Subcutaneous abdominal adipose tissue (tissue), 5 donors: ENCODE data around the gene NLRP4.
"Not testable (repeated sequence)": the region's sequence is repeated elsewhere in the genome, so short reads cannot be mapped to it uniquely, and the experiment has no call there.

Source experiments
- H3K27ac ChIP-seq: one replicate; pipeline ENCODE4 v1.7.0; 2013; ENCODE audit warnings: low read depth, mild to moderate bottlenecking, inconsistent platforms, low read length, moderate library complexity
- H3K27me3 ChIP-seq, 5 donors: one replicate each; pipeline ENCODE4 v1.7.0; 2013; ENCODE audit warnings: low read length in 5 of 5, inconsistent platforms in 1 of 5; ENCODE audit not compliant: control insufficient read depth in 5 of 5, insufficient read depth in 4 of 5
- H3K36me3 ChIP-seq, 5 donors: one replicate each; pipeline ENCODE4 v1.7.0; 2013; ENCODE audit warnings: low read length in 5 of 5; ENCODE audit not compliant: control insufficient read depth in 5 of 5, insufficient read depth in 5 of 5
- H3K4me1 ChIP-seq, 5 donors: one replicate each; pipeline ENCODE4 v1.7.0; 2013; ENCODE audit warnings: low read length in 5 of 5, mild to moderate bottlenecking in 3 of 5, moderate library complexity in 1 of 5; ENCODE audit not compliant: control insufficient read depth in 5 of 5, insufficient read depth in 5 of 5
- H3K4me3 ChIP-seq, 5 donors: one replicate each; pipeline ENCODE4 v1.7.0; 2013; ENCODE audit warnings: low read length in 5 of 5, low read depth in 1 of 5
- H3K9ac ChIP-seq, 5 donors: one replicate each; pipeline ENCODE4 v1.7.0; 2013; ENCODE audit warnings: low read length in 5 of 5, mild to moderate bottlenecking in 4 of 5, moderate library complexity in 3 of 5
- H3K9me3 ChIP-seq, 5 donors: one replicate each; pipeline ENCODE4 v1.7.0; 2013; ENCODE audit warnings: low read length in 5 of 5; ENCODE audit not compliant: control insufficient read depth in 5 of 5
- donor health status: healthy.
- donor health status: healthy.
- donor health status: healthy.
- donor health status: healthy.
- donor health status: healthy.

Gene NLRP4

DNA sequence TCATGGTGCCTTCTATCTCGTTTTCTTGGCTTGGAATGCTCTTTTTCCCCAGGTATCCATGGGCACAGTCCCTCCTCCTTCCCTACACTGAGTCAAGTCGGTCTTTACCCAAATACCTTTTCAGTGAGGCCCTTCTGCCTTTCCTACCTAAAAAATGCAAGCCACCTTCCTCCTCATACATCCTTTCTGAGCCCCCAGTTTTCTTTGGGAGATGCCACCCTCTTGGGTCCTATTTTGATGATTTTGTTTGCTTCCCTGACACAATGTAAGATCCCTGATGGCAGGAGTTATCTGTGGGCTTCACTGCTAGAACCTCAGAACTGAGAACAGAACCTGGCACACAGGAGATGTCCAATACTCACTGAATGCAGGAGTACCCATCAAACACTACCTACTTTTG lies 73.5 kb downstream of the NLRP4 start:
- Histone ChIP-seq H3K9ac (no peak overlapping the region), H3K27me3 (peaks cover 0 to 12% (median 0%) of the 10 kb centered on the region in 5 donors), H3K36me3 (no peaks in the 10 kb centered on the region), H3K9me3 (peaks cover 2 to 8% (median 6%) of the 10 kb centered on the region in 5 donors), H3K27ac (no peak overlapping the region), H3K4me1 (no peaks in the 10 kb centered on the region), H3K4me3 (no peak overlapping the region)

DNA sequence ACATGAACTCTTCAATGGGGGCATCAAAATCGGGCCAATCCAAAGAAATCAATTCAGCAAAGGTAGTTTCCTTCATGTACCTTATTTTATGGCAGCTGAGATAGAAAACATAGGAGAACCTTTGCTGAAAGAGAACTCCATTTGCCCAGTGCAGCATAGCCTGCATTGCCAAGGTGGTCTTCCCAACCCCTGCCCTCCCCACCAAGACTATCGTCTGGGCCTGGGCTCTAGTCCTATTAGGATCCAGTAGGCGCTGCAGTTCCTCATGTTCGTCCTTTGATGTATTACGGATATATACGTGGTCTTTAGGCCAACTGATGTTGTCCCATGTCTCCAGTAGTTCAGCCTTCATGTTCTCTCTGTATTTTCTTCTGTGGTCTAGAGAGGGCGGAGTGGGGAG lies 76.6 kb downstream of the NLRP4 start:
- no peaks in the 10 kb centered on the region for H3K36me3 ChIP-seq
- no peak overlapping the region for H3K27ac ChIP-seq
- no peak overlapping the region for H3K9ac ChIP-seq
- H3K27me3 ChIP-seq, result peaks cover 0 to 12% (median 0%) of the 10 kb centered on the region in 5 donors
- H3K4me1 ChIP-seq, result no peaks in the 10 kb centered on the region
- peaks cover 2 to 12% (median 4%) of the 10 kb centered on the region in 5 donors for H3K9me3 ChIP-seq
- no peak overlapping the region for H3K4me3 ChIP-seq

DNA sequence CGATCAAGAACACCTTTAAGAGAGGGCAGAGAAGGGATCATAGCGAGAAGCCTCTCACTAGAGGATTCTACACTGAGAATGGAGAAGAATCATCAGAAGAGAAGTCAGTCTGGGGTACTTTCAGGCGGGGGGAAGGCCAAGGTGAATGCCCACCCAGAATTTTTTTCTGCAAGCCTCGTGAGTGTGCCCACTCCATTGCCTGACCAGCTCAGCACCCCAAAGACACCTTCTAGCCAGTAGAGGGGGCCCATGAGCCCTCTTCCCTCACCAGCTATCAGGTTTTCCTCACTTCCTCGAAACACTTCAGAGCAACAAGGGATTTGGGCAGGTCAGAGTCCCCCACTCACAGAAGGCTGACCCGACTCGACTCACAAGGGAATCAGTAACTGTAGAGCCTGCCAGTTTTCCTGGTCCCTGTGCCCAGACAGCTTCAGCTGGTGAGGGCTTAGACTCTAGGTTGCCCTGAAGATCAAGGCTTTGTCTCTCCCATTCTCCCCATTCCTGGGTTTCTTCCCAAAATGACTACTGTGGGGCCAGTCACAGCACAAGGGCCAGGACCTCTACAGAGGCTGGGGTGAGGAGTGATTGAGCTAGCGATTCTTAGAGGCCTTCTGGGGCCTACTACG lies 77.4 kb downstream of the NLRP4 start:
- Histone ChIP-seq H3K36me3 (no peaks in the 10 kb centered on the region), H3K4me3 (no peak overlapping the region), H3K27ac (no peak overlapping the region), H3K4me1 (no peaks in the 10 kb centered on the region), H3K27me3 (peaks cover 0 to 12% (median 0%) of the 10 kb centered on the region in 5 donors), H3K9me3 (peaks cover 3 to 14% (median 4%) of the 10 kb centered on the region in 5 donors), H3K9ac (no peak overlapping the region)

DNA sequence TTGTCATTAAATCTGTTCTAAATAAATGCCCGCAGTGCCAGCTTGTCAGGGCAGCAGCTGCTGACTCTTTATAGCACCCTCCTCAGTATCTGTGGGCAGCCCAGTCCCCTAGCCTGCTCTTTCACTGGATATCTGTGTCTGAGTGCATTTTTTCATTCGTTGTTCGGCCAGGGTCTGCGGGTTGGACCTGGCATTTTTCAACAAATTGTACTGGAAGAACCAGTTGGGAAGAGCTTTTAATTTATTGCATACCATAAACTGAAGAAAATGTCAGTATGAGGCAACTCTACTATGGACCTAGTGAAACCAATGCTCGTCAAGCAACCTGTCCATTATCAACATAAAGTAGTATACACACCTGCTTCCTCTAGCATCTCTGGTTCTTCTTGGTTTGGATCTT lies 87.2 kb downstream of the NLRP4 start:
- no peak overlapping the region for H3K9ac ChIP-seq
- peaks cover 6 to 31% (median 11%) of the 10 kb centered on the region in 5 donors for H3K9me3 ChIP-seq
- no peaks in the 10 kb centered on the region for H3K36me3 ChIP-seq
- no peak overlapping the region for H3K4me3 ChIP-seq
- H3K27me3 ChIP-seq, result no peaks in the 10 kb centered on the region
- H3K27ac ChIP-seq, result no peak overlapping the region
- no peaks in the 10 kb centered on the region for H3K4me1 ChIP-seq

DNA sequence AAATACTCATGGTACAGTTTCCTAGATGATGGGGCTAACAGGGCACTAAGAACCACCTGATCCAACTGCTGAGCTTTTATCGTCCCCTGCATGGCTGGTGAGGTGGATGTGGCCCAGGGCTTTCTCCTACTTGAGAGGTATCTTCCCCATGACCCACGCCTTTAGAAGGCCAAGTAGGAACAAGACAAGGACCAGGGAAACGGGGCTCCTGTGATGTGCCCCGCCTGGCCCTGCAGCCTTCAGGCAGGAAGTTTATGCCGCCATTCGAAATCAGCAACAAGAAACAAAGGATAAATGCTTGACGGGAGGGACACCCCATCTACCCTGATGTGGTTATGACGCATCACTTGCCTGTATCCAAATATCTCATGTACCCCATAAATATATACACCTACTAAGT lies 91.7 kb downstream of the NLRP4 start:
- H3K9ac ChIP-seq, result no peak overlapping the region
- no peak overlapping the region for H3K4me3 ChIP-seq
- H3K9me3 ChIP-seq, result peaks cover 0 to 8% (median 5%) of the 10 kb centered on the region in 5 donors
- no peak overlapping the region for H3K27ac ChIP-seq
- no peaks in the 10 kb centered on the region for H3K36me3 ChIP-seq
- H3K4me1 ChIP-seq, result no peaks in the 10 kb centered on the region
- no peaks in the 10 kb centered on the region for H3K27me3 ChIP-seq

- H3K36me3 ChIP-seq, H3K9me3 ChIP-seq, H3K9ac ChIP-seq, H3K27me3 ChIP-seq, H3K4me1 ChIP-seq, H3K4me3 ChIP-seq, H3K27ac ChIP-seq: not testable (repeated sequence)
Observed at GRCh38 chr19:55929258-55929657, 92.9 kb downstream of the NLRP4 start.

DNA sequence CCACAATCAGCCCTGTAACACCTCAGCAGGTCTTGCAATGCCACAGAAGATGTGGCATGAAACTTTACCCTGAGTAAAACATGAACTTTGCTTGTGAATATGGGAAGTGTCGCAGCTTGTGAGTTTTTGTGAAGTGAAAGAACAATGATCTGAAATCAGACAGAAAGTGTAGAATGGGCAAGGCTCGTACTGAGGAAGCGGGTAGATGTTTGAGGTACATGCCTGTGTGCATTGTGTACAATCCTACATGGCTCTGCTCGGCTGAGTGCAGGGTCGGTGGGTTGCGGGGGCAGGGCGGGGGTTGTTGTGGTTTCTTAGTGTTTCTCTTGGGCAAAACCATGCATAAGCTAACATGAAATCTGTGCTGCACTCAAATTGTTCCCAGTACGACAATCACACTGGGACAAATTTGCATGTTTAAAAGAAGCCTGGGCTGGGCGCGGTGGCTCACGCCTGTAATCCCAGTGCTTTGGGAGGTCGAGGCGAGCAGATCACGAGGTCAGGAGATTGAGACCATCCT lies 94.7 kb downstream of the NLRP4 start:
- Histone ChIP-seq H3K27ac (no peak overlapping the region), H3K36me3 (no peaks in the 10 kb centered on the region), H3K4me3 (no peak overlapping the region), H3K9me3 (peaks cover 0 to 5% (median 0%) of the 10 kb centered on the region in 5 donors), H3K9ac (no peak overlapping the region), H3K27me3 (peaks cover 0 to 4% (median 0%) of the 10 kb centered on the region in 5 donors), H3K4me1 (no peaks in the 10 kb centered on the region)
